GM21390 (cell line): ENCODE data around the gene PLCB4.
"Not testable (repeated sequence)": the region's sequence is repeated elsewhere in the genome, so short reads cannot be mapped to it uniquely, and the experiment has no call there.

ENCODE experiments used
- ATAC-seq: cut with Tn5 transposase; IDR thresholded peaks from one replicate; pipeline ENCODE4 v1.9.1; 2021; ENCODE audit not compliant: unreplicated experiment

The PLCB4 gene

GRCh38 chr20:9140162-9140760 is 71.4 kb downstream of the PLCB4 start:
- ATAC-seq: no peak

- no peak for ATAC-seq
Observed at GRCh38 chr20:9141070-9141469, 72.2 kb downstream of the PLCB4 start.

GRCh38 chr20:9141921-9142320 is 73.0 kb downstream of the PLCB4 start:
- ATAC-seq: no peak

GRCh38 chr20:9142809-9143208 is 73.9 kb downstream of the PLCB4 start:
- ATAC-seq: no peak

GRCh38 chr20:9143926-9144325 is 75.0 kb downstream of the PLCB4 start:
- ATAC-seq: no peak

GRCh38 chr20:9144643-9145042 is 75.8 kb downstream of the PLCB4 start:
- ATAC-seq: no peak

GRCh38 chr20:9145142-9145541 is 76.3 kb downstream of the PLCB4 start:
- ATAC-seq: no peak

- no peak for ATAC-seq
Observed at GRCh38 chr20:9146649-9147048, 77.8 kb downstream of the PLCB4 start.

GRCh38 chr20:9147547-9148024 is 78.7 kb downstream of the PLCB4 start:
- ATAC-seq: no peak

GRCh38 chr20:9148291-9148690 is 79.4 kb downstream of the PLCB4 start:
- ATAC-seq: no peak

GRCh38 chr20:9149087-9149486 is 80.2 kb downstream of the PLCB4 start:
- no peak for ATAC-seq

GRCh38 chr20:9149796-9150195 is 80.9 kb downstream of the PLCB4 start:
- no peak for ATAC-seq

GRCh38 chr20:9150679-9151078 is 81.8 kb downstream of the PLCB4 start:
- no peak for ATAC-seq

GRCh38 chr20:9152139-9152538 is 83.3 kb downstream of the PLCB4 start:
- not testable (repeated sequence) for ATAC-seq

- ATAC-seq: no peak
Observed at GRCh38 chr20:9154464-9155024, 85.7 kb downstream of the PLCB4 start.

- ATAC-seq: no peak
Observed at GRCh38 chr20:9156529-9157280, 87.8 kb downstream of the PLCB4 start.

GRCh38 chr20:9160331-9160730 is 91.4 kb downstream of the PLCB4 start:
- ATAC-seq: no peak

GRCh38 chr20:9160757-9161156 is 91.9 kb downstream of the PLCB4 start:
- ATAC-seq: no peak

- no peak for ATAC-seq
Observed at GRCh38 chr20:9161311-9161710, 92.4 kb downstream of the PLCB4 start.

GRCh38 chr20:9163251-9163650 is 94.4 kb downstream of the PLCB4 start:
- no peak for ATAC-seq

- no peak for ATAC-seq
Observed at GRCh38 chr20:9163995-9164394, 95.1 kb downstream of the PLCB4 start.

GRCh38 chr20:9165261-9165660 is 96.4 kb downstream of the PLCB4 start:
- ATAC-seq: no peak
